Heart left ventricle (tissue), 16 donors: ENCODE results near the gene IFNGR2. TPM values are rescaled to one million over a fixed set of nuclear protein-coding genes. Genes with fewer than 3 reads are reported as not detected.

Experiments used
- ATAC-seq, 4 donors: fragments of 200-7000 bp; cut with Tn5 transposase; one replicate each; pipeline ENCODE4 v1.9.1; 2020 to 2022; ENCODE audit warnings: moderate library complexity in 4 of 4, mild to moderate bottlenecking in 3 of 4, moderate number of reproducible peaks in 1 of 4
- DNase-seq, 5 donors: peaks; one replicate each; pipeline ENCODE4 v3.0.0-alpha.2; 2020
- H3K27ac ChIP-seq, 12 donors: fragments of 200-600 bp; sonication (generic) in 4 of 12; one replicate each; pipeline versions ENCODE4 v1.5.0 to v1.8.0; 2016 to 2022; ENCODE audit warnings: mild to moderate bottlenecking in 2 of 12
- H3K27me3 ChIP-seq, 9 donors: fragments of 200-600 bp; sonication (generic) in 2 of 9; one replicate each; pipeline versions ENCODE4 v1.5.1 to v1.8.0; 2016 to 2022; ENCODE audit warnings: mild to moderate bottlenecking in 3 of 9
- H3K36me3 ChIP-seq, 9 donors: fragments of 200-600 bp; sonication (generic) in 2 of 9; one replicate each; pipeline versions ENCODE4 v1.5.0 to v1.8.0; 2018 to 2022; ENCODE audit warnings: mild to moderate bottlenecking in 2 of 9
- H3K4me1 ChIP-seq, 12 donors: fragments of 200-600 bp; sonication (generic) in 4 of 12; one replicate each; pipeline versions ENCODE4 v1.5.0 to v1.8.0; 2016 to 2022; ENCODE audit warnings: mild to moderate bottlenecking in 3 of 12
- H3K4me3 ChIP-seq, 12 donors: fragments of 200-600 bp; sonication (generic) in 4 of 12; one replicate each; pipeline versions ENCODE4 v1.5.0 to v1.8.0; 2017 to 2022; ENCODE audit warnings: mild to moderate bottlenecking in 9 of 12, moderate library complexity in 4 of 12
- H3K9me3 ChIP-seq, 12 donors: fragments of 200-600 bp; sonication (generic) in 4 of 12; one replicate each; pipeline versions ENCODE4 v1.5.0 to v1.8.0; 2016 to 2022; ENCODE audit warnings: mild to moderate bottlenecking in 1 of 12
- CTCF ChIP-seq, 12 donors: fragments of 200-600 bp; sonication (generic) in 4 of 12; IDR thresholded peaks; one replicate each; pipeline versions ENCODE4 v1.5.0 to v1.8.0; 2018 to 2022; ENCODE audit warnings: antibody characterized with exemption in 12 of 12, mild to moderate bottlenecking in 5 of 12
- POLR2A ChIP-seq, 2 donors: fragments of 450-650 bp; IDR thresholded peaks; one replicate each; pipeline ENCODE4 v1.6.1; 2017; ENCODE audit warnings: antibody characterized with exemption in 2 of 2, mild to moderate bottlenecking in 2 of 2, moderate library complexity in 2 of 2
- WGBS, 4 donors: extraction: QIAGEN DNeasy Blood & Tissue Kit in 2 of 4; methylation state at CpG; one replicate each; pipeline versions ENCODE4 v1.1.5 to v1.1.7; 2013 to 2018; 5-methylcytosine and 5-hydroxymethylcytosine counted together
- intact Hi-C, 10 donors: fragments of 100-400 bp; cut with DNase I; formaldehyde crosslinking; loops; one replicate each; pipeline versions ENCODE4 v1.11.1 to v1.14.2; 2022
- polyA plus RNA-seq, 2 donors: library from polyadenylated mRNA; stranded (reverse); fragments of 200-250 nt; gene quantifications; one replicate each; pipeline ENCODE4 v1.2.3, GENCODE V29; 2013
- total RNA-seq, 9 donors: library from RNA; depleted of rRNA in 2 of 9; stranded (reverse); fragments of >200 nt in 2 of 9; fragmentation: NEBNext Ultra II Directional in 3 of 9; extraction: Animal tissue kit (Norgen Biotek cat#: 25700) in 3 of 9; gene quantifications; one replicate each; pipeline versions ENCODE4 v1.1.0 to v1.2.4, GENCODE V29; 2016 to 2023
- donor health status: ischemic (EF 13 %, LVEDD 7.1; RV severe dilation, severe dysfunction).
- donor health status: healthy with polysubstance abuse.
- donor health status: DM: no; HTN: yes; CAD: no.
- donor health status: DM: no; HTN: no; CAD: no.
- donor health status: ischemic (EF 25% LVEDD 6.9; RV normal size, moderate dysfunction).
- donor health status: ischemic (EF 25% LVEDD 5.7; RV mildly dilated, moderate dysfunction).
- donor health status: healthy.
- donor health status: DM: yes; HTN: yes; CAD: no.
- donor health status: ischemic (EF 35%, LVEDD 5.7; RV mildly dilated, moderate dysfunction).
- donor health status: nonischemic (EF 11% LVEDD 7.7; RV severe dilation, severe dysfunction).
- donor health status: DM: yes; HTN: yes; CAD: no.
- donor health status: PGD.
- donor health status: ischemic (EF 29% LVEDD 5.4; RV normal size, mild dysfunction).
- donor health status: nonischemic (EF 23%, LVEDD 6.1; RV moderate dilation, normal function).

Gene IFNGR2
- total and polyA plus RNA-seq, 11 donors: 25.1 to 83.3 (median 33.5) TPM

GRCh38 chr21:33383056-33383888, 19.9 kb upstream of the IFNGR2 start:
- H3K4me1 ChIP-seq: peaks cover 3 to 66% (median 26%) of the 10 kb centered on the region in 12 donors
- H3K27me3 ChIP-seq: no peaks in the 10 kb centered on the region
- DNase-seq: peak; percentile 65 to 80 (median 70)
- TF ChIP-seq CTCF (IDR thresholded peaks at IDR 0.05) (no peak), POLR2A (IDR thresholded peaks at IDR 0.05) (peak in 1 of 2 donors; percentile 27)
- no peaks in the 10 kb centered on the region for H3K9me3 ChIP-seq
- 34 to 43% (median 37%) methylated on average over 19 to 20 of the region's 20 CpGs for WGBS, 4 donors
- no peaks in the 10 kb centered on the region for H3K36me3 ChIP-seq
- peak; percentile 9 to 55 (median 46) for ATAC-seq
- intact Hi-C loops: no loop called here
- H3K4me3 ChIP-seq: peak overlapping the region in 10 of 12 donors; percentile 1 to 47 (median 38)
- H3K27ac ChIP-seq: peak overlapping the region in 11 of 12 donors; percentile 38 to 97 (median 56)

GRCh38 chr21:33384841-33385331, 18.3 kb upstream of the IFNGR2 start:
- no peak for TF ChIP-seq POLR2A (IDR thresholded peaks at IDR 0.05)
- no peak for TF ChIP-seq CTCF (IDR thresholded peaks at IDR 0.05)
- DNase-seq (no peak), ATAC-seq (no peak)
- H3K4me1 ChIP-seq: peaks cover 3 to 63% (median 23%) of the 10 kb centered on the region in 12 donors
- peak overlapping the region in 1 of 12 donors; percentile 97 for H3K27ac ChIP-seq
- intact Hi-C loops: no loop called here
- no peaks in the 10 kb centered on the region for H3K36me3 ChIP-seq
- no peaks in the 10 kb centered on the region for H3K27me3 ChIP-seq
- no peak overlapping the region for H3K4me3 ChIP-seq
- WGBS, 4 donors: 89 to 92% (median 91%) methylated on average over 17 of the region's 17 CpGs
- H3K9me3 ChIP-seq: no peaks in the 10 kb centered on the region

GRCh38 chr21:33386222-33386784, 16.9 kb upstream of the IFNGR2 start:
- ATAC-seq: no peak
- Histone ChIP-seq H3K4me3 (no peak overlapping the region), H3K36me3 (no peaks in the 10 kb centered on the region), H3K4me1 (peaks cover 0 to 58% (median 11%) of the 10 kb centered on the region in 12 donors), H3K9me3 (no peaks in the 10 kb centered on the region), H3K27me3 (no peaks in the 10 kb centered on the region), H3K27ac (no peak overlapping the region)
- no peak for DNase-seq
- intact Hi-C loops: no loop called here
- WGBS, 4 donors: 66 to 72% (median 72%) methylated on average over 6 of the region's 6 CpGs
- no peak for TF ChIP-seq CTCF (IDR thresholded peaks at IDR 0.05)
- no peak for TF ChIP-seq POLR2A (IDR thresholded peaks at IDR 0.05)

GRCh38 chr21:33387294-33387693, 15.9 kb upstream of the IFNGR2 start:
- intact Hi-C loops: no loop called here

More at GRCh38 chr21:33387294-33387693, 15.9 kb upstream of the IFNGR2 start:
- WGBS, 4 donors: 95 to 97% (median 96%) methylated on average over 6 of the region's 6 CpGs
- DNase-seq (no peak), ATAC-seq (no peak)
- no peaks in the 10 kb centered on the region for H3K36me3 ChIP-seq
- no peaks in the 10 kb centered on the region for H3K27me3 ChIP-seq
- no peak overlapping the region for H3K27ac ChIP-seq
- peaks cover 0 to 58% (median 11%) of the 10 kb centered on the region in 12 donors for H3K4me1 ChIP-seq
- no peak for TF ChIP-seq POLR2A (IDR thresholded peaks at IDR 0.05)
- TF ChIP-seq CTCF (IDR thresholded peaks at IDR 0.05): no peak
- H3K4me3 ChIP-seq: no peak overlapping the region
- H3K9me3 ChIP-seq: no peaks in the 10 kb centered on the region
